Activated gamma-delta T cell treated with anti-CD3 and anti-CD28 coated beads, Interleukin-2, amount 50 U/mL, for 16 hours (primary cell): ENCODE measurements around the gene PAWR.
"Not testable (repeated sequence)": the region's sequence is repeated elsewhere in the genome, so short reads cannot be mapped to it uniquely, and the experiment has no call there.

Source experiments
- DNase-seq: peaks from one replicate; pipeline ENCODE4 v3.0.0-alpha.2; 2020; ENCODE audit warnings: low read depth

Gene PAWR

DNA sequence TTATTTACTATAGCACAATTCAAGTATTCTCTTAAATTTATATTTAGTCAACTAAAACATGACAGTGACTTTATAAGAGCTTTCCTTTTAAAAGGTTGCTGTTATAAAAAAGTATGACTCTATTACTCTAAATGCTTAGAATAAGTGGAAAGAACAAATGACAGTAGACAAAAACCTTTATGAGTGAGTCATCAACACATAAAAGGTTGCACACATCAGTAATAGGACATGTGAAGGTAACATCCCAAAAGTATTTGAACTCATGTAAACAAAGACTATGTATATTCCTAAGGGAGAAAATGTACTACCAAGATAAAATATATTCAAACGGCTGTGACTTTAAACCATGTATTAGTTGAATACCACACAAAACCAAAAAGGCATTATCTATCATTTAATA lies 98.8 kb downstream of the PAWR start:
- DNase-seq: no peak

DNA sequence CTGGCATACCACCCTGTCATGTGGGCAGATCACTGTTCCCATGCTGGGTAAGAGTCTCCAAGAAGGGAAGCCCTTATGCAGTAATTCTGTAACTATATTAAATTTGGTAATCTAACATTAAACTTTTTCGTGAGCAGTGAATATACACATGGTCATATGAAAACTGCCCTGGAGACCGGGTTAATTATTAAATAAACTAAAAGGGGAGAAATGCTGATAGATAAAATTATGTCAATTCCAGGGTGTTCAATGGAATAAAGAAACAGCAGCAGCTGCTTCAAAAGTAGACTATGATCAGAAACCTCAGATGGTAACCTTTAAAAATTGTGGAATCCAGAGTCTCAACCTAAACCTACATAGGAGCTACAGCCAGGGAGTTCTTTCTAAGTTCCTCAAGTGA lies 100.0 kb downstream of the PAWR start:
- no peak for DNase-seq

DNA sequence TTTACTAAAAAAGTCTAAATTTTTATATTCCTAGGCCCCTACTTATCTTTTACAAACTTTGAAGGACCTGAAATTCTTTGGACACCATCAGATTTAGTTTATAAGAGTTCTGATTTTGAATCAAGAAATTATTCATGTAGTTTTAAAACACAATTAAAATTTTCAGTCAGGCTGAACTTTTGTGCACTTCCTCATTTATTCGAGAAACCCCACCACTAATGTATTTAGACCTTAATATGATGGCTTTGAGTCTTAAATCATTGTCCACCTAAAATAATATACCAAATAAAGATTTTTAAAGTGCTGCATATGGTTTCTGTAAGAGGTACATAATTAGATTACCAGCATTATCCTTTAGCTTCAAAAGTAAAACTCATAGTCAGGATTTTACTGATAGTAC lies 103.4 kb downstream of the PAWR start:
- no peak for DNase-seq

DNA sequence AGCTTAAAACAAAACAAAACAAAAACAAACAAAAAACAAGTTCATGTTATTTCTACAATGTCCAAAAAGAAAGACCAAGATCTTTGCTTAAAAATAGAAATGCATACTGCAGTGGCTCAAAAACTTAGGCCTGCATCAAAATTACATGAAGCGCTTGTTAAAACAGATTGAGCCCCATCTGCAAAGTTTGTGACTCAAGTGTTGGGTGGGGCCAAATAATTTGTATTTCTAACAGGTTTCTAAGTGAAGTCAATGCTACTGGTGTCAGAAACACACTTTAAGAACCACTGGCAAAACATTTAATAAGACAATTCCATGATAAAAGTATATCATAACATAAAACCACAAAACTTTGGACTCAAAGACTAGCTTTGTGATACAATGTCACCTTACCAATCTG lies 105.6 kb downstream of the PAWR start:
- DNase-seq: no peak

DNA sequence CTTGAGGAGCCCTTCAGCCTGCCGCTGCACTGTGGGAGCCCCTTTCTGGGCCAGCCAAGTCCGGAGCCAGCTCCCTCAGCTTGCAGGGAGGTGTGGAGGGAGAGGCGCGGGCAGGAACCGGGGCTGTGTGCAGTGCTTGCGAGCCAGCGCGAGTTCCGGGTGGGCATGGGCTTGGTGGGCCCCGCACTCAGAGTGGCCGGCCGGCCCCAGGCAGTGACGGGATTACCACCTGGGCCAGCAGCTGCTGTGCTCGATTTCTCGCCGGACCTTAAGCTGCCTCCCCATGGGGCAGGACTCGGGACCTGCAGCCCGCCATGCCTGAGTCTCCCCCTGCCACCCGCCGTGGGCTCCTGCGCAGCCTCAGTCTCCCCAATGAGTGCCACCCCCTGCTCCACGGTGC lies 116.9 kb downstream of the PAWR start:
- DNase-seq: no peak

DNA sequence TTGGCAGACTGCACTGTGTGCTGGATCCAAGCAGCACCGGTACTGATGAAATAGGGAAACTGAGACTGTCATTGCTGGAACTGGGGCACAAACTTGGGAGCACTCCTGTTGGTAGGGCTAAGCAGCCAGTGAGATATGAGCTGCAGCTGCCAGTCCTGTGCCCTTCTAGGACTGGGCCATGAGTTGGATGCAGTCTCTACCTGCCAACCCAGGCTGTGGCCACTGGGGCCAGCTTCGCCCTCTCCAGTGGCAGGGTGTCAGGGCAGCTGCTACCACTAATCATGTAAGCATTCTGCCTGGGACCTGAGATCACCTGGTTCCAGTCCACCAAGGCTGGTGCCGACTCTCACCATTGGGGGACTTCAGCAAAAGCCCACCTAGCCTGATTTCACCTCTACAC lies 121.1 kb downstream of the PAWR start:
- no peak for DNase-seq

DNA sequence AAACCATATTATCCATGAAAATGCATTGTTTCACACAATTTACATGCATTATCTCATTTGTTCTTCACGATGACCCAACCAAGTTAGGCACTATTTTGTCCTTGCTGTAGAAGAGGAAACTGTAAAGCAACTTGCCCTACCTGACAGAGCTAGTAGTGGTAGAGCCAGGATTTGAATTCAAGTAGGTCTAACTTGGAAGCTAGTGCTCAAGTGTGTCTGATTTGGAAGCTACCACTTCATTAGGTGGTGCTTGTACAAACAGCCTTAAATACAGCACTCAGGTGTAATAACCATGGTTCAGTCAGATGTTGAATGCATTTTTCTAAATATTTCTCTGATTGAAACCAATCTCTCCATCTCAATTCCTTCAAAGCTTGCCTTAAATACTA lies 123.6 kb downstream of the PAWR start:
- DNase-seq: no peak

DNA sequence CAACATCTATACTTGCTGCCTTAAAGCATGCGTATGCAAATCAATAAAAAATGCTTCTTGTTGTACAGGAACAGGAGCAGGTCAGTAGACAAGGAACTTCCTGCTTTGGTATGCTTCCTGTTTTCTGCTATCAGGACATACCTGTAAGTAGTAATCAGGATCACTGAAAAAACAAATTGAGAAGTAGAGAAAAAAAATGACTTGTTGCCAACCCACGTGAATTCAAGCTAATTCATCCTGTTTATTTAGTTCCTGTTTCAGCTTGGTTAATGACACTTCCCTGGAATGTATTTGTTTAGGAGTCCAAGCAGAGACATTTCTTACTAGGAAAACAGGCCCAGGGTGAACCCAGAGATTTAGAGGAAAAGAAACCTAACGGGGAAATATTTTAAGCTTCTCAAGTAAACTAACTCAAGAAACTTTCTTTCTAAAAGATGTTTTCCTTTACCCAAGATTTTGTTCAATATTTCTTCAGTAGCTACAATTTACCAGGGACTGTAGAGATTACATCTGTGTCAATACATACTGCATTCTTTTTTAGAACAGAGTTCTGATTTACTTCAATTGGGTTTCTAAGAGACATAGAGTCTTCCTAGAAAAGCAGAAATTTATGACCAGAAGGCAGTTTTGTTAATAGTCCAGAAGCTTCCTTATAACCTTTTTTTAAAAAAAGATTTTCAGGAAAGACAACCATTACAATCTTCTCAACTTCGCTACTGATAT lies 124.2 kb downstream of the PAWR start:
- DNase-seq: no peak

DNA sequence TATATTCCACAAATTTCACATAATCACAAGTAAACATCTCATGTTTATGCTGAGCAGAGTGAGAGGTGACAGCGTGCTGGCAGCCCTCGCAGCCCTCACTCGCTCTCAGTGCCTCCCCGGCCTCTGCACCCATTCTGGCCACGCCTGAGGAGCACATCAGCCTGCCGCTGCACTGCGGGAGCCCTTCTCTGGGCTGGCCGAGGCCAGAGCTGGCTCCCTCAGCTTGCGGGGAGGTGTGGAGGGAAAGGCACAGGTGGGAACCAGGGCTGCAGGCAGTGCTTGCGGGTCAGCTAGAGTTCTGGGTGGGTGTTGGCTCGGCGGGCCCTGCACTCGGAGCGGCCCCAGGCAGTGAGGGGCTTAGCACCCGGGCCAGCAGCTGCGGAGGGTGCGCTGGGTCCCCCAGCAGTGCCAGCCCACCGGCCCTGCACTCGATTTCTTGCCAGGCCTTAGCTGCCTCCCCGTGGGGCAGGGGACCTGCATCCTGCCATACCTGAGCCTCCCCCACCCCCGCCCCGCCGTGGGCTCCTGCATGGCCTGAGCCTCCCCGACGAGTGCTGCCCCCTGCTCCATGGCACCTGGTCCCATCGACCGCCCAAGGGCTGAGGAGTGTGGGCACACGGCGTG lies 125.9 kb downstream of the PAWR start:
- DNase-seq: not testable (repeated sequence)

DNA sequence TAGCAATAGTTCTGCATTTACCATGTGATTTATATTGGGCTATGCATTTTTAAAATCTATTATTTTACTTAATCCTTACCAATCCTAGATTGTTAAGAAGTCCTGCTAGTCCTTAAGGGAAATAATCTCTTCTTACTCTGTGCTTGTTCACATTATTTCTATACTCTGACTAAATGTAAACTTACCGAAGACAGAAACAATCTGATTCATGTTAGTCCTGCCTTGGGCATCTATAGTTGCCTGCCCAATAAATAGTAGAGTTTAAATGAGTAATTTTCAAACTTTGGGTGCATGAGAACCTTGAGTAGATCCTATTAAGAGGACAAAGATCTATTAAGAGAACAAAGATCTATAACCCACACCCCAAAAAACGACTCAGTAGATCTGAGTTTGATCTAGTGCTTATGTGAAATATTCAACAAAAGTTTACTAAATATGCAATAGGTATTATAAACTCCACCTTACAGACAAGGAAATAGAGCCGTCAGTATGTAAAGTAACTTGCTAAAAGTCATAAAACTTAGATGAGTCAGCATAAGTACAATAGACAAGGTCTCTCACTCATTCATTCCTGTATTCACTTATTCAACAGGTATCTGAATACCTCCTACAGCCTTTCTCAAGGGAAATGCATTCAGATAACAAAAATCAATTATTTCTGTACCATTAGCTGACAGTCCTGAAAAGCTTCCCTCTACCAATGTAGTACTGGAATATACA lies 127.6 kb downstream of the PAWR start:
- DNase-seq: no peak

DNA sequence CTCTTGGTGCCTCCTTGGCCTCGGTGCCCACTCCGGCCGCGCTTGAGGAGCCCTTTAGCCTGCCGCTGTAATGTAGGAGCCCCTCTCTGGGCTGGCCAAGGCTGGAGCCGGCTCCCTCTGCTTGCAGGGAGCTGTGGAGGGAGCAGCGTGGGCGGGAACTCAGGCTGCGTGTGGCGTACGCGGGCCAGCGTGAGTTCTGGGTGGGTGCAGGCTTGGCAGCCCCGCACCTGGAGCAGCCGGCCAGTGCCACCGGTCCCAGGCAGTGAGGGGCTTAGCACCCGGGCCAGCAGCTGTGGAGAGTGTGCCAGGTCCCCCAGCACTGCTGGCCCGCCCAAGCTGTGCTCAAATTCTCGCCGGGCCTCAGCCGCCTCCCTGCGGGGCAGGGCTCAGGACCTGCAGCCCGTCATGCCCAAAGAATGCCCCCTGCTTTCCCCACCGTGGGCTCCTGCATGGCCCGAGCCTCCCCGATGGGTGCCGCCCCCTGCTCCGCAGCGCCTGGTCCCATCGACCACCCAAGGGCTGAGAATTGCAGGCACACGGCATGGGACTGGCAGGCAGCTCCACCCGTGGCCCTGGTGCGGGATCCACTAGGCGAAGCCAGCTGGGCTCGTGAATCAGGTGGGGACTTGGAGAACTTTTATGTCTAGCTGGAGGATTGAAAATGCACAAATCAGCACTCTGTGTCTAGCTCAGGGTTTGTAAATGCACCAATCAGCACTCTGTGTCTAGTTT lies 129.2 kb downstream of the PAWR start:
- DNase-seq: no peak

DNA sequence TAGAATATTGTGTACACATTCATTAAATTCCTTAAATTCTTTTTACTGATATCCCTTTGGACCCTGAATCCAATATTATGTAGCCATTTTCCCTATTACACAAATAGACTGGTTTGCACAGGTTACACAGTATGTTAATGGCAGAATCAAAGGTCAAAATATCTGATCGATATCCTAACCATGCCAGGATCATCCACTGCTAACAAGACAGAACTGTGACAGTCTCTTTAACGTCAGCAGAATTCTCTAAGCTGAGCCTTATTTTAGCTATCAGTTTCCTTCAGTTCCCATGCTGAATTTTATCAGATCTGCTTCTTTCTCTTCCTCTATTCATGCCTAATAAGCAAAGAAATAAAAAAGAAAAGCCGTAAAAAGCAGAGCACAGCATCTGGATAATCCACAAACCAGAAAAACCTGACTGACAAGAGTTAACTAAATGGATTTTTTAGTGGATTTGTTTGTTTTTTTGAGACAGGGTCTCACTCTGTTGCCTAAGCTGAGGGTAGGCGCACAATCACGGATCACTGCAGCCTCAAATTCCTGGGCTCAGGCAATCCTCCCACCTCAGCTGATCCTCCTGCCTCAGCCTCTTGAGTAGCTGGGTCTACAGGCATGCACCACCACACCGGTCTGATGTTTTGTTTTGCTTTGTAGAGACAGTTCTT lies 130.4 kb downstream of the PAWR start:
- DNase-seq: no peak

DNA sequence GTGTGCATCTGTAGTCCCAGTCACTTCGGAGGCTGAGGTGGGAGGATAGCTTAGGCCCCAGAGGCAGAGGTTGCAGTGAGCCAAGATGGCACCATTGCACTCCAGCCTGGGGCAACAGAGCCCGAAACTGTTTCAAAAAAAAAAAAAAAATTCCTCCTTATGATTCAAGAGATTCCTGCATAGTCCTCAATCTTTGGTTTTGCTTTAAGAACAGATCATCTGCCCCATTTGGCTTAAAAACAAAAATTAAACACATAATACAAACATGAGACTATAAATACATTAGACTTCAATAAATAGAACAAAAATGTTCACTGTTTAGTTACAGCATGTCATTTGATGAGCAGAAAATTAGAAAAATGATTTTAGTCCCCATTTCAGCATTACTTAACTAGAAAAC lies 131.2 kb downstream of the PAWR start:
- DNase-seq: no peak

DNA sequence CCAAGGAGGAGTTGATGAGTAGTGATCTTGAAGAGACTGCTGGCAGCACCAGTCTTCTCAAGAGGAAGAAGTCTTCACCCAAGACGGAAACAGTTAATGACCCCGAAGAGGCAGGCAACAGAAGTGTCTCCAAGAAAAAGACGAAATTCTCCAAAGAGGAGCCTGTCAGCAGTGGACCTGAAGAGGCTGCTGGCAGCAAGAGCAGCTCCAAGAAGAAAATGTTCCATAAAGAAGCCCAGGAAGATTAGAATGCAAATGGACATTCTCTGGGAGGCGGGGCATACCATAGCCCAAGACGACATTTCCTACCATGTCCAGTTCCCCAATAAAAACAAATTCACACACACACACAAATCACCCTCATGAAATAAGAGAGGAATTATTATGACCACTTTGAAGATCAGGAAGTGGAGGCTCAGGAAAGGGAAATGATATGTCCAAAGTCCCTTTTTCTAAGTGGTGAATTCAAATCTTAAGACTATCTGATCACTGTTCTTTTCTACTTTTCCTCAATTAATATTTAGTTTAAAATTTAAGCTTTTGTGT lies 131.8 kb downstream of the PAWR start:
- no peak for DNase-seq

DNA sequence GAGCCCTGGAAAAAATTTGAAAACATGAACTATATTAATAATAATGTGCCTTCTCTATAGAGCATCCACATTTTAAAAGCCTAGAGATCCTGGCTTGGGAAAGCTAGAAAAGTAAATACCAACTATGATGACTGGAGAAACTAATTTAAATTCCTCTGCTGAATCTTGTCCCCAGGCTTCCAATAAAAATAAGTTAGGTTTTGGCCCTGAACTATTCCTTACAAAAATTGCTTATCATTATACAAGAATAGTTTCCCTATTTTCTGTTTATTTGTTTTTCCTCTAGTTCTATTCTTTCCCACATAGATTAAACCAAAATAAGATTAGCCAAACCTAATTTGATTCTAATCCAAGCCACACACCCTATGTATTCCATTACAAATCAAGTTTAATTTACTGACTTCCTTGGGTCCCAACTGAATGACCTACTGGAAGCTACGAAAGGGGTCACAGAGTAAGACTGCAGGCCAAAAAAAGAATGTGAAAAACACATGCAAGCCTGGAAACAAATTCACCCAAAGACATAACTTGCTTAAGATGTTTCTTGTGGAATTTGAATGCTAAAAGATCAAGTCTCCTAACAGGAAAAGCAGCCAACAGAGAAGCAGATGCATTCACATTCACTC lies 133.0 kb downstream of the PAWR start:
- no peak for DNase-seq

DNA sequence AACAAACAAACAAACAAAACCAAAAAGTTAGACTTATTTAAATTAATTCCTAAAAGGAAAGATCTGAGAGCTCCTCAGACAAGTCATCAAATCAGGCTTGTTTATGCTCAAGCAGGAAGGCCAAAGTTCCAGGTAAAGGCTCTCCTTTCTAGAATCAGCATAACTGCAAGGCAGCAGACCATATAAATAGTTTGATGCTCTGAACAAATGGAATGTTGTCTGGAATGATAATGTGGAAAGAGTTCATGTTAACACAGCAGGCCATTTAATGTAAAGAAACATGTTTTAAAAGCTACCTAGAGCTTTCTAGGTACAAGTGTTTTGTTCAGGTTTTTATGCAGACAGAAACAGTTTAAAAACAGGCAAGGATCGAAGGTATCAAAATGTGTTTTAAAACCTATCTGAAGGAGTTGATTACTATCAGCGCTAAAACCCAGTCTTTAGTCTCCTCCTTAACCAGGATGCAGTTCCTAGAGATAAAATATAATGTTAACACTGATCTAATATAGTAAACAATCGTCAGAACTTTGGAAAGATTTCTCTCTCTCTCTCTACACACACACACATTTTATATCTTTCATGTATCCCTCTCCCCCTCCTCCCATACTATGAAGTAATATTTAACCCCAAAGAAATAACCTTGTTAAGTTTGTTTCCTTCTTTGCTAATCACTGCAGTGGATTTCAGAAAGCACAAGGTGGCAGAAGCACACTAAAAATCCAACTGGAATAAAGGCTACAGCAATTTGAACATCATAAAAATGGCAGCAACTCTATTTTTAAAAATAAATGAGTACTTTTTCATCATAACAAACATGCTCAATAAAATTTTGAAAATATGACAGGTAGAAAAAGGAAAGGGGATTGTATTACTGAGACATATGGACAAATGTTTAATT lies 135.5 kb downstream of the PAWR start:
- no peak for DNase-seq

DNA sequence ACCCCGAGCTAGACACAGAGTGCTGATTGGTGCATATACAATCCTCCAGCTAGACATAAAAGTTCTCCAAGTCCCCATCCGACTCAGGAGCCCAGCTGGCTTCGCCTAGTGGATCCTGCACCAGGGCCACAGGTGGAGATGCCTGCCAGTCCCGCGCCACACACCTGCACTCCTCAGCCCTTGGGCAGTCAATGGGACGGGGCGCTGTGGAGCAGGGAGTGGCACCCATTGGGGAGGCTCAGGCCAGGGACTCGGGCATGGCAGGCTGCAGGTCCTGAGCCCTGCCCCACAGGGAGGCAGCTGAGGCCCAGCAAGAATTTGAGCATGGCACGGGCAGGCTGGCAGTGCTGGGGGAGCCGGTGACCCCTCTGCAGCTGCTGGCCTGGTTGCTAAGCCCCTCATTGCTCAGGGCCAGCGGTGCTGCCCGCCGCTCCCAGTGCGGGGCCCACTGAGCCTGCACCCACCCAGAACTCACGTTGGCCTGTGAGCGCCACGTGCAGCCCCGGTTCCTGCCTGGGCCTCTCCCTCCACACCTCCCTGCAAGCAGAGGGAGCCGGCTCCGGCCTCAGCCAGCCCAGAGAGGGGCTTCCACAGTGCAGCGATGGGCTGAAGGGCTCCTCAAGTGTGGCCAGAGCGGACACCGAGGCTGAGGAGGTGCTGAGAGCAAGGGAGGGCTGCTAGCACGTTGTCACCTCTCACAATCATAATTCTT lies 136.7 kb downstream of the PAWR start:
- no peak for DNase-seq

DNA sequence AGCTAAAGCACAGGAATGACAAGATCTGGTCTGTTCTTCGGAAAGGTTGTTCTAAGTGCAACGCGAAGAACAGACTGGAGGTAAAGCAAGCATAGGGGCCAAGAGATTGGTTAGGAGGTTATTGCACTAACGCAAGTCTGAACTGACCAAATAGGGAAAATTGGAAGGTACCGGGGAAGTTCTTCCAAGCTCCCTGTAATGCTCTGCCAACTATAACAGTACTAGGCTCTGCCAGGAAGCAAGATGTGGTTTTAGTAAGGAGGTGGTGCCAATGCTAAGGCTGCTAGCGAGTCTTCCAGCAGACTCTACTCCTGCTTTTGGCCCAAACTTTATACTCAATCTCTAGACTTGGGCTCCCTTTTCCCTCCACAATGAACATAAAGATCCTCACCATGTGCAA lies 138.6 kb downstream of the PAWR start:
- no peak for DNase-seq

DNA sequence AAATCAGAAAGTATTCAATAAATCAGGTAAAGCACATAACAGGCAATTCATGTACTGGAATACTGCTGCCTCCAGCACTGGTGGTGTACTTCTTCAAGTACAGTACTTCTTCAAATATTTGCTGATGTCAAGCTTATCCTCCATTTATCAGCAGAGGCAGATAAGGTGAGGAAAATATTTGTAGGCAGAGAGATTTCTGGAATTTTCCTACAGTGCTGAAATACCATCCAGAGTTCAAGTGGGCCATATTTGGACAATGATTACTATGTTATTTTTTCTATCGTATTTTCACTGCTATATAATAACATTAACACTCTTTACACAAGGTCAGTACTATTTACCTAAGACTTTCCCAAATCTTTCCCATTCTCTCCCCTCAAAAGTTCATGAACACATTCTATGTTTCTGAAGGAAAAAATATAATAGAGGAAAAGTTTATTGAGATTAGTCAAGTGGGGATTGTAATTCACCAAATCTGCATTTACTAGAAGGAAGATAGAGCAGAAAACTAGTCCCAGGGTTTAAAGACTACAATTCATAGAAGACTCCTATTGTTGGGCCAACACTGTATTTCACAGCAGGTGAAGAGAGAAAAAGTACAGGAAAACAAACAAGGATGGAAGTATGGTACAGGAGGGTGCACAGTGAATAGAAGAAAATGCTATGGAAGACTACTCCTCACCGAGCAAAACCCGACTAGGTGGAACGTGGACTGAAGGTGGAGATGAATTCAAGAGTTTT lies 141.1 kb downstream of the PAWR start:
- no peak for DNase-seq
